Panc1 (cell line): ENCODE results near the gene SLITRK3. TPM values are rescaled to one million over a fixed set of nuclear protein-coding genes. Genes with fewer than 3 reads are reported as not detected.

ENCODE experiments used
- ATAC-seq: fragments of 200-7000 bp; cut with Tn5 transposase; 2 replicates; pipeline ENCODE4 v1.9.1; 2020; ENCODE audit warnings: mild to moderate bottlenecking, moderate library complexity
- BruUV-seq: library from RNA; stranded (reverse); fragments of 400-500 nt; replicated peaks from 2 replicates; lab custom pipeline; 2021; lab: Mats Ljungman, UMichigan
- CTCF ChIA-PET: fragments of 300-600 bp; sonication (Branson Sonifier 250); formaldehyde crosslinking; loops from one replicate; lab custom pipeline; 2022; ENCODE audit warnings: antibody characterized with exemption; lab: Charles Lee
- POLR2A ChIA-PET: fragments of 300-600 bp; sonication (Branson Sonifier 250); formaldehyde crosslinking; loops from one replicate; lab custom pipeline; 2022; ENCODE audit warnings: antibody characterized with exemption; lab: Charles Lee
- DNase-seq: peaks from one replicate; pipeline ENCODE4 v3.0.0-alpha.2; 2010; ENCODE audit warnings: low read depth, low spot score
- H3K27ac ChIP-seq: 2 replicates; pipeline ENCODE4 v1.5.1; 2011; ENCODE audit warnings: mild to moderate bottlenecking, low read length, inconsistent platforms
- H3K27me3 ChIP-seq: fragments of 200-500 bp; sonication (Bioruptor generic); 2 replicates; pipeline ENCODE4 v1.6.0; 2014; ENCODE audit warnings: low read length, inconsistent platforms; ENCODE audit not compliant: control insufficient read depth, insufficient read depth
- H3K36me3 ChIP-seq: fragments of 200-500 bp; sonication (Bioruptor generic); 2 replicates; pipeline ENCODE4 v1.5.1; 2014; ENCODE audit warnings: inconsistent platforms, mild to moderate bottlenecking, low read length, moderate library complexity; ENCODE audit not compliant: control insufficient read depth, insufficient read depth
- H3K4me1 ChIP-seq: 2 replicates; pipeline ENCODE4 v1.5.1; 2011; ENCODE audit warnings: inconsistent platforms, mild to moderate bottlenecking, low read length, moderate library complexity; ENCODE audit not compliant: control insufficient read depth, insufficient read depth
- H3K4me3 ChIP-seq, 2 experiments: 2 replicates each; pipeline ENCODE4 v1.5.1; 2011 to 2012; ENCODE audit warnings: low read depth in 2 of 2, low read length in 2 of 2, mild to moderate bottlenecking in 2 of 2, inconsistent platforms in 1 of 2, moderate library complexity in 1 of 2
- H3K9me3 ChIP-seq: fragments of 200-500 bp; sonication (Bioruptor generic); 2 replicates; pipeline ENCODE4 v1.5.1; 2014; ENCODE audit warnings: low read depth, mild to moderate bottlenecking, inconsistent platforms, low read length, moderate library complexity; ENCODE audit not compliant: control insufficient read depth, insufficient read depth
- POLR2AphosphoS5 ChIP-seq: IDR thresholded peaks from 2 replicates; pipeline ENCODE4 v1.6.1; 2012; ENCODE audit warnings: mild to moderate bottlenecking, low read depth, low read length, moderate library complexity
- SIN3A ChIP-seq: IDR thresholded peaks from 2 replicates; pipeline ENCODE4 v1.6.1; 2012; ENCODE audit warnings: low read depth, mild to moderate bottlenecking, low read length, moderate library complexity, borderline replicate concordance; ENCODE audit not compliant: insufficient read depth
- TCF7L2 ChIP-seq: IDR thresholded peaks from 2 replicates; pipeline ENCODE4 v1.6.1; 2011; ENCODE audit warnings: mild to moderate bottlenecking, low read depth, low read length, inconsistent platforms
- in situ Hi-C: cut with HindIII; loops from 2 replicates; pipeline ENCODE4 v1.10.0; 2016; ENCODE audit warnings: low sequenced_read_pairs, low pct_unique_long_range_greater_than_20kb
- intact Hi-C: fragments of 100-400 bp; cut with micrococcal nuclease; formaldehyde crosslinking; loops from one replicate; pipeline ENCODE4 v1.10.0; 2022; ENCODE audit not compliant: unreplicated experiment
- total RNA-seq: library from RNA; stranded (reverse); gene quantifications from one replicate; pipeline ENCODE4 v1.2.1, GENCODE V29; 2021; ENCODE audit not compliant: unreplicated experiment
- TF ChIP-seq, protein P1 (sequence below): fragments of 450-650 bp; IDR thresholded peaks from 2 replicates; pipeline ENCODE4 v1.5.1; 2017; ENCODE audit warnings: mild to moderate bottlenecking
- TF ChIP-seq, protein P2 (sequence below), 2 experiments: IDR thresholded peaks; 2 replicates each; pipeline ENCODE4 v1.6.1; 2011 to 2012; ENCODE audit warnings: low read depth in 2 of 2, control low read depth in 1 of 2, low read length in 1 of 2, mild to moderate bottlenecking in 1 of 2, moderate library complexity in 1 of 2; ENCODE audit not compliant: insufficient read depth in 1 of 2

Gene SLITRK3
- total RNA-seq, 1 experiment from 2014 or later: not detected

DNA sequence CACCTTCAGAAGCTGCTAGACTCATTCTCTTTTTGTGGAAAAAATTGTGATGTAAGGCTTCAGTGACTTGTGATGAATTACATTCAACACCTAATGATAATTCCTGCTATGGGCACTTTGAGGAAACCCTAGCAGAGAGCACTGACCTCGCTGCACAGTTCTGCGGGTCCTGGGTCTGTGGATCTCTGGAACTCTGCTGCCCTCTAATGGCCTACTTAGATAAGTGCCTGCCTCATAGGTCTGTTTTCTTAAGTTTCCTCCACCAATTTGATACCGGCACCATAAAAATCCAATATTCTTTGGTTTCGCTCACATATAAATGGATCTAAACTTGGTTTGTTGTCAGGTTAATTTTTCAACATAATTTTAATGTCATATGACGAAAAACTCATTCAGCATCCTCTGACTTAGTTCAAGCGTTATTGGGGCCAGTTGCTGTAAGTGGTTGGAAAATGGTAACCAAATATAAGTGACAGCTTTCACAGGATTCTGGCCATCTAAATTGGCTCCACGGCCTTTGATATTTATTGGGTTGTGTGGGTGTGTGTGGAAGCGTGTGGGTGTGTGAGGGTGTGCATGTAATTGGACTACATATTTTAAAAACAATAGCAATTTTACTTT is 10.4 kb downstream of the SLITRK3 start:
- intact Hi-C loops (loop anchor here (10.0 kb wide), 1 partner anchor 1211 kb away; no protein-coding TSS in a partner anchor), in situ Hi-C loops (no loop called here)
- no peaks in the 10 kb centered on the region for H3K9me3 ChIP-seq
- no TSS peak for BruUV-seq
- H3K4me1 ChIP-seq: no peaks in the 10 kb centered on the region
- CTCF ChIA-PET: no interaction called here
- no peak overlapping the region for H3K4me3 ChIP-seq
- H3K36me3 ChIP-seq: no peaks in the 10 kb centered on the region
- ATAC-seq (peak; percentile 94), DNase-seq (peak; percentile 32)
- POLR2A ChIA-PET: no interaction called here
- TF ChIP-seq, protein P1, sequence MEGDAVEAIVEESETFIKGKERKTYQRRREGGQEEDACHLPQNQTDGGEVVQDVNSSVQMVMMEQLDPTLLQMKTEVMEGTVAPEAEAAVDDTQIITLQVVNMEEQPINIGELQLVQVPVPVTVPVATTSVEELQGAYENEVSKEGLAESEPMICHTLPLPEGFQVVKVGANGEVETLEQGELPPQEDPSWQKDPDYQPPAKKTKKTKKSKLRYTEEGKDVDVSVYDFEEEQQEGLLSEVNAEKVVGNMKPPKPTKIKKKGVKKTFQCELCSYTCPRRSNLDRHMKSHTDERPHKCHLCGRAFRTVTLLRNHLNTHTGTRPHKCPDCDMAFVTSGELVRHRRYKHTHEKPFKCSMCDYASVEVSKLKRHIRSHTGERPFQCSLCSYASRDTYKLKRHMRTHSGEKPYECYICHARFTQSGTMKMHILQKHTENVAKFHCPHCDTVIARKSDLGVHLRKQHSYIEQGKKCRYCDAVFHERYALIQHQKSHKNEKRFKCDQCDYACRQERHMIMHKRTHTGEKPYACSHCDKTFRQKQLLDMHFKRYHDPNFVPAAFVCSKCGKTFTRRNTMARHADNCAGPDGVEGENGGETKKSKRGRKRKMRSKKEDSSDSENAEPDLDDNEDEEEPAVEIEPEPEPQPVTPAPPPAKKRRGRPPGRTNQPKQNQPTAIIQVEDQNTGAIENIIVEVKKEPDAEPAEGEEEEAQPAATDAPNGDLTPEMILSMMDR: peak; percentile 89
- TF ChIP-seq SIN3A: no peak
- H3K27me3 ChIP-seq: no peaks in the 10 kb centered on the region
- H3K27ac ChIP-seq: no peak overlapping the region

DNA sequence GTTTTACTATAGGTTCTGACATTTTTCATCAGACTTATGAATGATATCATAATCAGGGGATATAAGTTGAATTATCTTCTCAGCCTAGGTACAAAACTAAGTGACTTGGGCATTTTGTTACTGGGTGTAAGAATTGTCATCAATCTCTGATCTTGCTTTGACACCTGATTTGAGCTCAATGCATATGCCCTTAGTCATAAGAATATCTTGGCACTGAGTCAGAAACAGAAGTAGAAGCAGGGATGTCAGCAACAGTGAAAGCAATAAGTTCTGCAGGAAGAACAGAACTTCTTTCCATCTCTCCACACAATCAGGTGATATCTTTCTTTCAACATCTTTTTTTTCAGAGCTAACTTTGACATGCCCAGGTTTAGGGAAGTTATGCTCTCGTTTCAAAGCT is 14.6 kb downstream of the SLITRK3 start:
- ChIA-PET CTCF (no interaction called here), POLR2A (no interaction called here)
- no peak overlapping the region for H3K27ac ChIP-seq
- no peaks in the 10 kb centered on the region for H3K4me1 ChIP-seq
- no TSS peak for BruUV-seq
- no peaks in the 10 kb centered on the region for H3K36me3 ChIP-seq
- in situ Hi-C loops: no loop called here
- H3K4me3 ChIP-seq: no peak overlapping the region
- H3K9me3 ChIP-seq: no peaks in the 10 kb centered on the region
- intact Hi-C loops: loop anchor here (10.0 kb wide), 1 partner anchor 1207 kb away; no protein-coding TSS in a partner anchor
- no peak for ATAC-seq
- no peak for DNase-seq
- H3K27me3 ChIP-seq: no peaks in the 10 kb centered on the region
- TF ChIP-seq SIN3A: no peak
- TF ChIP-seq, protein P2, sequence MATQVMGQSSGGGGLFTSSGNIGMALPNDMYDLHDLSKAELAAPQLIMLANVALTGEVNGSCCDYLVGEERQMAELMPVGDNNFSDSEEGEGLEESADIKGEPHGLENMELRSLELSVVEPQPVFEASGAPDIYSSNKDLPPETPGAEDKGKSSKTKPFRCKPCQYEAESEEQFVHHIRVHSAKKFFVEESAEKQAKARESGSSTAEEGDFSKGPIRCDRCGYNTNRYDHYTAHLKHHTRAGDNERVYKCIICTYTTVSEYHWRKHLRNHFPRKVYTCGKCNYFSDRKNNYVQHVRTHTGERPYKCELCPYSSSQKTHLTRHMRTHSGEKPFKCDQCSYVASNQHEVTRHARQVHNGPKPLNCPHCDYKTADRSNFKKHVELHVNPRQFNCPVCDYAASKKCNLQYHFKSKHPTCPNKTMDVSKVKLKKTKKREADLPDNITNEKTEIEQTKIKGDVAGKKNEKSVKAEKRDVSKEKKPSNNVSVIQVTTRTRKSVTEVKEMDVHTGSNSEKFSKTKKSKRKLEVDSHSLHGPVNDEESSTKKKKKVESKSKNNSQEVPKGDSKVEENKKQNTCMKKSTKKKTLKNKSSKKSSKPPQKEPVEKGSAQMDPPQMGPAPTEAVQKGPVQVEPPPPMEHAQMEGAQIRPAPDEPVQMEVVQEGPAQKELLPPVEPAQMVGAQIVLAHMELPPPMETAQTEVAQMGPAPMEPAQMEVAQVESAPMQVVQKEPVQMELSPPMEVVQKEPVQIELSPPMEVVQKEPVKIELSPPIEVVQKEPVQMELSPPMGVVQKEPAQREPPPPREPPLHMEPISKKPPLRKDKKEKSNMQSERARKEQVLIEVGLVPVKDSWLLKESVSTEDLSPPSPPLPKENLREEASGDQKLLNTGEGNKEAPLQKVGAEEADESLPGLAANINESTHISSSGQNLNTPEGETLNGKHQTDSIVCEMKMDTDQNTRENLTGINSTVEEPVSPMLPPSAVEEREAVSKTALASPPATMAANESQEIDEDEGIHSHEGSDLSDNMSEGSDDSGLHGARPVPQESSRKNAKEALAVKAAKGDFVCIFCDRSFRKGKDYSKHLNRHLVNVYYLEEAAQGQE (IDR thresholded peaks at IDR 0.05; ENCODE audit: insufficient read depth in 1 of 2, low read depth in 2 of 2, low read length in 1 of 2): no peak
- TF ChIP-seq POLR2AphosphoS5: no peak
- TF ChIP-seq, protein P1: no peak
- no peak for TF ChIP-seq TCF7L2
